Endothelial cell of umbilical vein (primary cell): ENCODE measurements around the gene PTPRK. TPM values are rescaled to one million over a fixed set of nuclear protein-coding genes. Genes with fewer than 3 reads are reported as not detected.

ENCODE experiments used
- BruUV-seq: library from RNA; stranded (reverse); fragments of 400-500 nt; replicated peaks from 2 replicates; lab custom pipeline; 2021; lab: Mats Ljungman, UMichigan
- CTCF ChIA-PET: fragments of 300-600, 350-600 bp; sonication (Branson Sonifier 250); formaldehyde crosslinking; loops from one replicate; lab custom pipeline; 2021; ENCODE audit warnings: antibody characterized with exemption, inconsistent platforms; lab: Charles Lee
- POLR2A ChIA-PET: fragments of 300-600, 350-600 bp; sonication (Branson Sonifier 250); formaldehyde crosslinking; loops from one replicate; lab custom pipeline; 2021; ENCODE audit warnings: antibody characterized with exemption, inconsistent platforms; lab: Charles Lee
- DNase-seq: peaks from one replicate; pipeline ENCODE4 v3.0.0-alpha.2; 2011; ENCODE audit warnings: low read depth, low spot score
- FAIRE-seq: peaks from 2 replicates; lab custom pipeline; 2011; peaks lifted over from hg19 to GRCh38; lab: Jason Lieb, UNC
- H2AFZ ChIP-seq: 2 replicates; pipeline ENCODE4 v1.6.0; 2012; ENCODE audit warnings: low read depth, low read length, control low read depth, inconsistent platforms
- H3K27ac ChIP-seq: 2 replicates; pipeline ENCODE4 v1.5.1; 2011; ENCODE audit warnings: low read depth, mild to moderate bottlenecking, control low read depth, low read length, moderate library complexity; ENCODE audit not compliant: insufficient read depth
- H3K27me3 ChIP-seq, 2 experiments: 2 replicates each; pipeline versions ENCODE4 v1.6.0 to v1.6.1; 2011; ENCODE audit warnings: low read length in 2 of 2, mixed read lengths in 1 of 2; ENCODE audit not compliant: control insufficient read depth in 2 of 2, insufficient read depth in 2 of 2
- H3K36me3 ChIP-seq, 2 experiments: 2 replicates in 1 of 2; 3 replicates in 1 of 2; pipeline ENCODE4 v1.5.1; 2011; ENCODE audit warnings: low read length in 2 of 2, mild to moderate bottlenecking in 1 of 2, moderate library complexity in 1 of 2; ENCODE audit not compliant: control insufficient read depth in 2 of 2, insufficient read depth in 2 of 2; ENCODE audit errors: extremely low read depth in 1 of 2
- H3K4me1 ChIP-seq: 3 replicates; pipeline ENCODE4 v1.5.1; 2011; ENCODE audit warnings: mild to moderate bottlenecking, low read length; ENCODE audit not compliant: control insufficient read depth, insufficient read depth; ENCODE audit errors: extremely low read depth
- H3K4me2 ChIP-seq: 2 replicates; pipeline ENCODE4 v1.6.1; 2011; ENCODE audit warnings: low read length, control low read depth, mixed read lengths; ENCODE audit not compliant: insufficient read depth
- H3K4me3 ChIP-seq, 3 experiments: fragments of 200-600 bp in 1 of 3; sonication (generic), shearing (Covaris generic) in 1 of 3; replicated peaks in 1 of 3; 2 replicates each; pipeline ENCODE4 v1.5.1; 2011 to 2016; ENCODE audit warnings: control low read depth in 3 of 3, low read length in 3 of 3, mild to moderate bottlenecking in 2 of 3, inconsistent platforms in 1 of 3, low read depth in 1 of 3, moderate library complexity in 1 of 3; ENCODE audit not compliant: insufficient read depth in 1 of 3
- H3K79me2 ChIP-seq: 2 replicates; pipeline ENCODE4 v1.6.0; 2012; ENCODE audit warnings: low read length, inconsistent platforms; ENCODE audit not compliant: control insufficient read depth, insufficient read depth
- H3K9ac ChIP-seq: replicated peaks from 2 replicates; pipeline ENCODE3; 2011; ENCODE audit warnings: low read length, control low read depth; ENCODE audit not compliant: insufficient read depth; ENCODE audit errors: extremely low read depth
- H3K9me1 ChIP-seq: replicated peaks from 3 replicates; pipeline ENCODE4 v1.6.0; 2011; ENCODE audit warnings: mild to moderate bottlenecking, low read length; ENCODE audit not compliant: control insufficient read depth, insufficient read depth; ENCODE audit errors: extremely low read depth
- H3K9me3 ChIP-seq: replicated peaks from 2 replicates; pipeline ENCODE4 v1.5.1; 2012; ENCODE audit warnings: low read length, inconsistent platforms; ENCODE audit not compliant: control insufficient read depth, insufficient read depth
- H4K20me1 ChIP-seq: replicated peaks from 2 replicates; pipeline ENCODE3; 2011; ENCODE audit warnings: mild to moderate bottlenecking, low read length; ENCODE audit not compliant: control insufficient read depth, insufficient read depth; ENCODE audit errors: extremely low read depth
- EZH2 ChIP-seq: IDR thresholded peaks from 2 replicates; pipeline ENCODE4 v1.6.1; 2012; ENCODE audit warnings: borderline replicate concordance, low read depth, mild to moderate bottlenecking, moderate library complexity, low read length, inconsistent platforms; ENCODE audit not compliant: severe bottlenecking
- FOS ChIP-seq: IDR thresholded peaks from 2 replicates; pipeline ENCODE4 v1.6.1; 2011; ENCODE audit warnings: mild to moderate bottlenecking, low read length, moderate library complexity, borderline replicate concordance; ENCODE audit not compliant: insufficient read depth
- GATA2 ChIP-seq: IDR thresholded peaks from 2 replicates; pipeline ENCODE4 v1.7.0; 2011; ENCODE audit warnings: low read depth, mild to moderate bottlenecking, moderate library complexity, mixed read lengths, low read length; ENCODE audit not compliant: insufficient read length, insufficient read depth
- JUN ChIP-seq: IDR thresholded peaks from 2 replicates; pipeline ENCODE4 v1.6.1; 2011; ENCODE audit warnings: borderline replicate concordance, low read depth; ENCODE audit not compliant: insufficient read length, insufficient read depth
- MYC ChIP-seq: IDR thresholded peaks from one replicate; pipeline ENCODE4 v1.6.1; 2011; ENCODE audit warnings: mild to moderate bottlenecking, low read depth, low read length
- POLR2AphosphoS5 ChIP-seq: IDR thresholded peaks from 2 replicates; pipeline ENCODE4 v1.6.1; 2012; ENCODE audit warnings: low read depth, mild to moderate bottlenecking, control low read depth, low read length, moderate library complexity; ENCODE audit not compliant: insufficient read depth
- dilution Hi-C: fragments of 300-500 bp; cut with MboI; formaldehyde crosslinking; loops from one replicate; pipeline ENCODE4 v1.15.0; 2019; ENCODE audit warnings: low sequenced_read_pairs; ENCODE audit not compliant: extremely low pct_ligation_motif_present
- intact Hi-C: fragments of 100-400 bp; cut with micrococcal nuclease; formaldehyde crosslinking; loops from one replicate; pipeline ENCODE4 v1.10.0; 2022
- polyA plus RNA-seq, 4 experiments: library from polyadenylated mRNA; depleted of rRNA in 3 of 4; stranded (reverse) in 3 of 4; unstranded in 1 of 4; fragments of >200 nt; gene quantifications; 2 replicates each; pipeline versions ENCODE4 v1.2.1 to v1.2.3, GENCODE V29; 2011 to 2012; ENCODE audit warnings: missing spikeins in 1 of 4
- total RNA-seq: library from RNA; stranded (reverse); gene quantifications from 2 replicates; pipeline ENCODE4 v1.2.3, GENCODE V29; 2021
- TF ChIP-seq, protein P1 (sequence below), 2 donors: IDR thresholded peaks; 1 replicate in 1 of 2; 2 replicates in 1 of 2; pipeline ENCODE4 v1.5.1; 2011; ENCODE audit warnings: low read length in 2 of 2, mild to moderate bottlenecking in 2 of 2, moderate library complexity in 2 of 2, control low read depth in 1 of 2, inconsistent platforms in 1 of 2, low read depth in 1 of 2; ENCODE audit not compliant: insufficient read depth in 1 of 2; ENCODE audit errors: extremely low read depth in 1 of 2

The PTPRK gene
- total and polyA plus RNA-seq, 2 donors (not counting 3 experiments of a cell fraction or from before 2014, with no cell fraction given) = 15.2 to 74.0 TPM

DNA sequence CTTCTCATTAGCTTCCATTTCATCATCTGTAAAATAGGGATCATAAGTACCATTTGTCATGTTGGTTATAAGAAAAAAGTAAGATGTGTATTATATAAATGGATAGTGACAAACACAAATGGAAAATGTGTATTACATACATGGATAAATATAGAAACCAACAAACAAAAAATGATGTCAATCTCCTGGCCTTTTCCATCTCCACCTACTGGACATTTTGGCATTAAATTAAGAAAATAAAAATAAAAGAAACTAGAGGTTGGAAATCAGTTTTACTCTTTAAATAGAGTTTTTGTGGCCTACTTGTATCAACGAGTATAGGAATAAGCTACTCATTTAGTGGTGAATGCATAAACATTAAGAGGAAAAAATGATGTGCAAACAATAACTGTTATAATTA, 552.0 kb downstream of the PTPRK start:
- TF ChIP-seq JUN (no peak), GATA2 (no peak)
- TF ChIP-seq, protein P1, sequence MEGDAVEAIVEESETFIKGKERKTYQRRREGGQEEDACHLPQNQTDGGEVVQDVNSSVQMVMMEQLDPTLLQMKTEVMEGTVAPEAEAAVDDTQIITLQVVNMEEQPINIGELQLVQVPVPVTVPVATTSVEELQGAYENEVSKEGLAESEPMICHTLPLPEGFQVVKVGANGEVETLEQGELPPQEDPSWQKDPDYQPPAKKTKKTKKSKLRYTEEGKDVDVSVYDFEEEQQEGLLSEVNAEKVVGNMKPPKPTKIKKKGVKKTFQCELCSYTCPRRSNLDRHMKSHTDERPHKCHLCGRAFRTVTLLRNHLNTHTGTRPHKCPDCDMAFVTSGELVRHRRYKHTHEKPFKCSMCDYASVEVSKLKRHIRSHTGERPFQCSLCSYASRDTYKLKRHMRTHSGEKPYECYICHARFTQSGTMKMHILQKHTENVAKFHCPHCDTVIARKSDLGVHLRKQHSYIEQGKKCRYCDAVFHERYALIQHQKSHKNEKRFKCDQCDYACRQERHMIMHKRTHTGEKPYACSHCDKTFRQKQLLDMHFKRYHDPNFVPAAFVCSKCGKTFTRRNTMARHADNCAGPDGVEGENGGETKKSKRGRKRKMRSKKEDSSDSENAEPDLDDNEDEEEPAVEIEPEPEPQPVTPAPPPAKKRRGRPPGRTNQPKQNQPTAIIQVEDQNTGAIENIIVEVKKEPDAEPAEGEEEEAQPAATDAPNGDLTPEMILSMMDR (IDR thresholded peaks at IDR 0.05; ENCODE audit: extremely low read depth in 1 of 2, insufficient read depth in 1 of 2, low read depth in 1 of 2, low read length in 2 of 2) = no peak
- Histone ChIP-seq H3K79me2 (no peaks in the 10 kb centered on the region), H3K4me3 (no peak overlapping the region), H2AFZ (no peak overlapping the region), H3K27ac (no peak overlapping the region), H3K9me3 (no peaks in the 10 kb centered on the region), H3K4me2 (no peak overlapping the region), H3K9me1 (no peaks in the 10 kb centered on the region), H3K9ac (no peak overlapping the region), H3K36me3 (peaks cover 0 to 8% of the 10 kb centered on the region in 2 experiments), H4K20me1 (no peaks in the 10 kb centered on the region), H3K4me1 (peaks cover 18% of the 10 kb centered on the region), H3K27me3 (no peaks in the 10 kb centered on the region)
- ChIA-PET POLR2A (no interaction called here), CTCF (interaction anchor here (2.7 kb wide), 1 partner anchor 113 kb away, joined by 9 read pairs; no protein-coding TSS in a partner anchor)
- no TSS peak for BruUV-seq
- intact Hi-C loops = no loop called here
- DNase-seq = no peak
- dilution Hi-C loops = no loop called here
- FAIRE-seq = no peak

DNA sequence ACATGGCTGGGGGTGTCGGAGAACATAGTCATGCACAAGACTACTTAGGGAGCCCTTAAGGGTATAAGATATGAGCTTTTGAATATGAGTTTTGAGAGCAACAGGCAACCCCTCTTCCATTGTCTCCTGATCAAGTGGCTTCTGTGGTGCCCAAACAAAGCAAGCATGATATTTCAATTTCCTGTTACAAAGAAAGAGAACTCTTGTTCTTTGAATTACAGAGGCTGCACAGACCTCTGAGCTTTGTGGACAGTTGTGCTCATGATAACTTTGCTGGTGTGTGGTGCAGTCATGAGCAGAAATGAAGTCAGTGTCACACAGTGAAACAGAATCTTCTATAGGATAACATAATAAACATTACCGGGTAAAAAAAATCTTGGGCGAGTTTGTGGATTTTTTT, 552.7 kb downstream of the PTPRK start:
- no peaks in the 10 kb centered on the region for H3K27me3 ChIP-seq
- peaks cover 14% of the 10 kb centered on the region for H3K4me1 ChIP-seq
- intact Hi-C loops (no loop called here), dilution Hi-C loops (no loop called here)
- H3K36me3 ChIP-seq = peaks cover 0 to 7% of the 10 kb centered on the region in 2 experiments
- BruUV-seq = no TSS peak
- TF ChIP-seq MYC (no peak), FOS (no peak), POLR2AphosphoS5 (no peak), EZH2 (no peak), GATA2 (no peak)
- TF ChIP-seq, protein P1 (IDR thresholded peaks at IDR 0.05; ENCODE audit: extremely low read depth in 1 of 2, insufficient read depth in 1 of 2, low read depth in 1 of 2, low read length in 2 of 2) = no peak
- H3K27ac ChIP-seq = no peak overlapping the region
- H2AFZ ChIP-seq = no peak overlapping the region
- H3K4me2 ChIP-seq = no peak overlapping the region
- FAIRE-seq (no peak), DNase-seq (no peak)
- H3K4me3 ChIP-seq = no peak overlapping the region
- no peaks in the 10 kb centered on the region for H3K79me2 ChIP-seq
- no peak overlapping the region for H3K9ac ChIP-seq
- CTCF ChIA-PET = interaction anchor here (2.7 kb wide), 1 partner anchor 112 kb away, joined by 9 read pairs; no protein-coding TSS in a partner anchor
- H3K9me3 ChIP-seq = no peaks in the 10 kb centered on the region
- no peaks in the 10 kb centered on the region for H3K9me1 ChIP-seq
- no peaks in the 10 kb centered on the region for H4K20me1 ChIP-seq
- POLR2A ChIA-PET = no interaction called here
